Stimulated activated CD4-positive, alpha-beta T cell treated with anti-CD3 and anti-CD28 coated beads, Interleukin-15, amount 100 ng/mL, for 48 hours (primary cell): Measurements from ENCODE around the gene PHLDA2.

Experiments
- DNase-seq, 2 donors: peaks; one replicate each; pipeline ENCODE4 v3.0.0-alpha.2; 2020; ENCODE audit warnings: low read depth in 2 of 2

Gene PHLDA2

GRCh38 chr11:2881981-2882375, 47.2 kb downstream of the PHLDA2 start:
- DNase-seq, result no peak

GRCh38 chr11:2881076-2881980, 47.9 kb downstream of the PHLDA2 start:
- no peak for DNase-seq

GRCh38 chr11:2880646-2881045, 48.6 kb downstream of the PHLDA2 start:
- DNase-seq, result no peak

DNA sequence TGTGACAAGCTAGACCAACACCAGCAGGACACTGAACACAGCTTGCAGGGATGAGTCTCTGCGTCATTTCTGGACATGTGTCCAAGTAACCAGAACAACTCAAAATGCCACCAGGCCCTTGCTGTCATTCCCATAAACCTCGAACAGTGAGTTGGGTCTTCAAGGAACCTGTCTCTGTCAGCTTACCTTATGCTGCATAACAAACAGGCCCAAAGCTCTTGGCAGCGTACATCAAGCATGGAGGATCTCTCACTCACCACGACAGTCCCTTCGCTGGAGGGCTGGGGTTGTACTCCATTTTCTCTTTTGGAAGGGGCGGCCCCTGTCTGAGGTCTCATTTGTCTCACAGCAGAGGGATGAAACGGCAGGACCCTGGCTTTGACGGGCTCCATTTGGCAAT, 50.4 kb downstream of the PHLDA2 start:
- no peak for DNase-seq
